Measurements from ENCODE around the gene ZNF778. TPM values are rescaled to one million over a fixed set of nuclear protein-coding genes. Genes with fewer than 3 reads are reported as not detected.
A peak's percentile ranks its signal among the peaks of the same experiment; 100 is the strongest.

The ZNF778 gene
- total RNA-seq, 1 donor from 2014 or later, result 9.7 TPM

DNA sequence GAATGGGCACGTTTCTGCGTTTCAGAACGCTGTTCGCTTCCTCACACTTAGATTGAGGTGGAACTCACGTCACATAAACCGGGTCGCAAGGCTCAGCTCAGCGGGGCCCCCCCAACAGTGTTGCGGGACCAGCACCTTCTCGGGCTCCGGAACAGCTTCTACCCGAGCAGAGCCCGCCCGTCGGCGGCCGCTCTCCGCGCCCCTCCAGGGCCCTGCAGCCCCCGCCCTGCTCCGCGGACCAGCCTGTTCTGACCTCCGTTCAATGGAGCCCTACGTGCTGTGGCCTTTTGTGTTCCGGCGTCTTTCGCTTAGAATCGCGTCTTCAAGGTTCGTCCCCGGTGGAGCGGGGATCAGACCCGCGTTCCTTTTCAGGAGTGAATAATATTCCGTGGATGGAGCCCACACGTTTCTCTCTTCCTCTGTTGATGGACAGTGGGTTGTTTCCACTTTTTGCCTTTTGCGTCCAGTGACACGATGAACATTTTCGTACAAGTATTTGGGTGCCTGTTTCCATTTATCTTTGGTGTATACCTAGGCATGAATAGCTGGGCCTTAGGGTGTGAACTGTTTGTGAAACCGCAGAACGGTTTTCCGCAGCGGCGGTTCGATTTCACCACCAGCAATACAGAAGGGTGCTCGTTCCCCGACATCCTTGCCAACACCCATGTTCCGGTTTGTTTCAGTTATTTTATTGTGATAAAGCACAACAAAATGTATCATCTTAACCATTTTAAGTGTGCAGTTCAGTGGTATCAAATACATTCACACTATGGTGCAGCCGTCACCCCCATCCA, 14.9 kb upstream of the ZNF778 start:
- intact Hi-C loops (cut with DNase I), result no loop called here
- no peak for DNase-seq (ENCODE audit: low spot score)

DNA sequence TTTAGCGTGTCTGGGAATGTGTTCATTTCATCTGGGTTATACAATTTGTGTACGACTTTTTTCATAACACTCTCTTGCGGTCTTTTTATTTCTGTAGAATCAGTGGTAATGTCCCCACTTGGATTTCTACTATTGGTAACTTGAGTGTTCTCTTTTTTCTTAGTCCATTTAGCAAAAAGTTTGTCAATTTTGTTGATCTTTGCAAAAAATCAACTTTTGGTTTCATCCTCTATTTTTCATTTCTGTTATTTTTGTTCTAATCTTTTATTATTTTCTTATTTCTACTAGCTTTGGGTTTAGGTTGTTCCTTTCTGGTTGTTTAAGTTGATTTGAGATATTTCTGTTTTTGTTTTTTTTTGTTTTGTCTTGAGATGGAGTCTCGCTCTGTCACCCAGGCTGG, 9.5 kb upstream of the ZNF778 start:
- intact Hi-C loops (cut with DNase I), result no loop called here

DNA sequence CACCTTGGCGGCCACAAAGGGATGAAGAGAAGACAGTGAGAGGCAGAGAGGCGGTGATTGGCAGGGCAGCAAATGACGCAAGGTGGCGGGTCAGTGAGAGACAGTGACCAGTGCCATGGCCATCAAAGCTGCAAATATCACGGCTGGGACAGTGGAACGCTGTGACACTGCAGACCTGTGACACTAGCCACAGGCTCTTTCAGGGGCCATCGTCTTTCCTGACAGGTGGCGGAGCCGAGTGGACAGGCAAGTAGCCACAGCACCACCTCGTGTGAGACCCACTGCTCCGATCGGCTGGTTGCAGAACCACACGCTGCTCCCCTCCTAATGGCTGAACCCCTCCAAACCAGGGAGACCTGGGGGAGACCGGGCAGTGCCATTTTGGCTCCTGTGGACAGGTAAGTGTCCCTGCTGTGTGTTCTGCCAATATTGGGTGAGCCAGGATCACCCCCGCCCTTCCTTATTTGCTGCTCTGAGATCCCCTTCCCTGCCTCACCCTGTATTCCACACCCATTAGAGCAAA, 7.9 kb upstream of the ZNF778 start:
- DNase-seq (ENCODE audit: low spot score), result no peak
- intact Hi-C loops (cut with DNase I), result loop anchor here (10.0 kb wide), 1 partner anchor 115 kb away; the partner anchor contains the start of gene ACSF3

More for the DNA sequence above, 9.5 kb upstream of the ZNF778 start:
- DNase-seq (ENCODE audit: low spot score), result no peak

DNA sequence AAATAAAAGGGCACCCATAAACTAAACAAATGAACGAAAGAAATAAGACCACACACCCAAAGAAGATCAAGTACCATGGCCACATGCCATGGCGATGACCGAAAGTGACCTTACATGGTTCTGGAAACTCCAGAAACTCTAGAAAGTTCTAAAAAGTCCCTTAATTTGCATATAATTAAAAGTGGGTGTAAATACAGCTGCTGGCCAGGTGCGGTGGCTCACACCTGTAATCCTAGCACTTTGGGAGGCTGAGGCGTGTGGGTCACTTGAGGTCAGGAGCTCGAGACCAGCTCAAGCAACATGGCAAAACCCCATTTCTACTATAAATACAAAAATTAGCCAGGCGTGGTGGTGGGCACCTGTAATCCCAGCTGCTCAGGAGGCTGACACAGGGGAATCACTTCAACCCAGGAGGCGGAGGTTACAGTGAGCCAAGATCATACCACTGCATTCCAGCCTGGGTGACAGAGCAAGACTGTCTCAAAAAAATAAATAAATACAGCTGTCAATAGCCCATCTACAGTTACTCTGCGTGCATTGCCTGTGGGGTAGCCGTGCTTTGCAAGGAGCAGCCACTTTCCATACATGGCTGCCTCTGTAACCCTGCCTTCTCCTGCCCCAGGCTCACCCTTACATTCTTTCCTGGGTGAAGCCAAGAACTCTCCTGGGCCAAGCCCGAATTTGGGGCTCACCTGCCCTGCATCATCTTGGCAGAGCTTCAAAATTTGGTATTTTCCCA, 7.2 kb upstream of the ZNF778 start:
- DNase-seq (ENCODE audit: low spot score), result no peak
- intact Hi-C loops (cut with DNase I), result loop anchor here (10.0 kb wide), 1 partner anchor 116 kb away; the partner anchor contains the start of gene ACSF3

DNA sequence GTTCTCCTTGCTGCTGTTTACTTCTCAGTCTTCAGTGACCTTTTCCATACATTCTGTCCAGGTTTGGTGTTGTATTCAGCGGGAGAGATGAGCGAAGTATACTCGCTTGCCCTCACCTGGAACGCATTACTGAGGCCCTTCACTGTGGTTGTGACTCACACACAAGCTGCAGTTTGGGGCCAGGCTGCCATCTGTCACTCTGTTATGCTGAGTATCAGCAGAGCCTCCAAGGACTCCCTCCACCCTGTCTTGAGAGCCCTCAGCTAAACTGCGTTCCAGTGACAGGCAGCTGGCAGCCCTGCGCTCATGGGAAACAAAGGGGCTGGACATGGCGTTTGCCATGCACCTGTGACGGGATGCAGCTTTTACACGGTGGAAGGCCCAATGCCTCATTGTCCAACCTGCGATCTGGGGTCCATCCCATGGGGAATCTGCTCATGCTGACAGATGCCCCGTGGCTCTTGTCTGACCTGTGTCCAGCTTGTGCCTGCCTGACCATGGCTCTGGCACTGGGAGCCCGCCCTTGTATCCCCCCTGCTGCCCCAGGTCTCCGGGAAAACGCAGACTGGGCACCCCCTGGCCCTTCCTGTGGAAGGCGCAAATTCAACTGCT, 6.5 kb upstream of the ZNF778 start:
- DNase-seq (ENCODE audit: low spot score), result no peak
- intact Hi-C loops (cut with DNase I), result loop anchor here (10.0 kb wide), 1 partner anchor 116 kb away; the partner anchor contains the start of gene ACSF3

DNA sequence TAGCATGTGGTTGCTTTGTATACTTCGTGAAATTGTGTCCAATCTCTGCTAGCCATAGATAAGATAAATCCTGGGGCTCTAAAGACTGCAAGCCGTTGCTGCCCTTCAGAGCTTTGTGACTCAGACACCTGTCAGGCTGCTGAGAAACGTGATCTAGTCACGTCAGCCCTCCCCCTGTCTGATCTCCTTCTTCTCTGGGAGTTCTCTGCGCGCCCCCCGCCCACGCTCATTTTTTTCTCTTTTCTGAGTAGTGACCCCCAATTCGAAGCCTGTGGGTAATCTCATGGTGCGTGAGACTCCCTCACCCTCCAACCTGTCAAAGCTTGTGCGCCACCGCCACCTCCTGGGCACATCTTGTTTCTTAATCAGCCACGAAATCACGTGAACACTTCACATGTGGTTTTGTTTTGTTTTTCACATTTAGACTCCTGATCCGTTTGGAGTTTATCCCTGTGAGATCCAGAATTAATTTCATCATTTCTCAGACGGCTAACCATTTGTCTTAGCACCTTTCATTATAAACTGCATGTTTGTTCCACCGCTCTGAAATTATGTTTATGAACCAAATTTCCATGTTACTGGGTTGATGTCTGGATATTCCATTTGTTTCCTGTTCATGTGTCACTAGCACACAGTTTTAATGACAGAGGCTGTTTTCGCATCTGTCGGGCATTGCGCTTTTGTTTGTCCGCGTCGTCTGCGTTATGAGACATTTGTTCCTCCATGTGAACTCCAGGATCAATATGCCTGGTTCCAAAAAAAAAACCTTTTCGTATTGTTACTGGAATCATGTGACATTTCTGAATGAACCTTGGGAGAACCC, 977 bp upstream of the ZNF778 start:
- intact Hi-C loops (cut with DNase I), result loop anchor here (2.0 to 10.0 kb wide), 5 partner anchors 122 to 644 kb away; partner anchors contain the start of genes ACSF3, APRT and ZC3H18
- DNase-seq (ENCODE audit: low spot score), result peak; percentile 85

DNA sequence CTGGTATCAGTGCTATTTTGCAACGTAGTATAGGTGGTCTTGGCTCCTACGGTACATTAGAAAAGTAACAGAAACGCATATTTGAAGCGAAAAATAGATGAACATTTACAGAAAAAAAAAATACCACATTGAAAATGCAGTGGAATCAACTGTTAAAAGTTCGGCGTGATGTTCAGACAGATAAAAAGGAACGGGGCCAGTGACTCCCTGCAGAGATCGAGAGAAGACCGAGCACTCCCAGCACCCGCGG, 440 bp upstream of the ZNF778 start:
- no peak for DNase-seq (ENCODE audit: low spot score)
- intact Hi-C loops (cut with DNase I), result loop anchor here (2.0 to 10.0 kb wide), 5 partner anchors 122 to 645 kb away; partner anchors contain the start of genes ACSF3, APRT and ZC3H18

DNA sequence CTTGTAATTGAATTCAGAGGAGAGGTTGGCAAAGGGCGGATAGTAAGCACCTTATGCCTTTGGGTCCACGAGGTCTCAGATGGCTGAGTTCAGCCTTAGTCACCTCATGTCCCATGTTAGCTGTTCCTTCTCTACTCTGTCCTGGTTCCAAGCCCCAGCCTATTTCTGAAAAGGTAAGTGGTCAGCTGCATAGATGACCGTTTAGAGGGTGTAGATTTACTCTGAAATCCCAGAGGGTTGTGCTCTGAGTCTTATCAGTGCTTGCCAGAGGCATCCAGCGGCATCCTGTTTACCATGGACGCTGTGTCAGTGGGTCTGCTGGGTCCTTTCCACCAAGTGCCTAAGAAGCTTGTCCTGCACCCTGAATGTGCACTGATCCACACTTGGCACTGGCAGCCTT, 1.9 kb downstream of the ZNF778 start:
- intact Hi-C loops (cut with DNase I), result loop anchor here (5.0 to 10.0 kb wide), 4 partner anchors 125 to 647 kb away; partner anchors contain the start of genes ACSF3, APRT and ZC3H18
- no peak for DNase-seq (ENCODE audit: low spot score)

DNA sequence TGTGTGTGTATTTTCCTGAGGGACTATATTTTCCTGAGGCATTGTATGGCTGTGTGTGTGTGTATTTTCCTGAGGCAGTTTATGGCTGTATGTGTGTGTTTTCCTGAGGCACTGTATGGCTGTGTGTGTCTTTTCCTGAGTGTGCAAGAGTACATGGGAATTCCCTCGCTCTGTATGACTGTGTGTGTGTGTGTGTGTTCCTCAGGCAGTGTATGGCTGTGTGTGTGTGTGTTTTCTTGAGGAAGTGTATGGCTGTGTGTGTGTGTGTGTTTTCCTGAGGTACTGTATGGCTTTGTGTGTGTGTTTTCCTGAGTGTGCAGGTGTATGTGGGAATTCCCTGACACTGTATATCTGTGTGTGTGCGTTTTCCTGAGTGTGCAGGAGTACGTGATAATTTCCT, 4.1 kb downstream of the ZNF778 start:
- no peak for DNase-seq (ENCODE audit: low spot score)
- intact Hi-C loops (cut with DNase I), result no loop called here

DNA sequence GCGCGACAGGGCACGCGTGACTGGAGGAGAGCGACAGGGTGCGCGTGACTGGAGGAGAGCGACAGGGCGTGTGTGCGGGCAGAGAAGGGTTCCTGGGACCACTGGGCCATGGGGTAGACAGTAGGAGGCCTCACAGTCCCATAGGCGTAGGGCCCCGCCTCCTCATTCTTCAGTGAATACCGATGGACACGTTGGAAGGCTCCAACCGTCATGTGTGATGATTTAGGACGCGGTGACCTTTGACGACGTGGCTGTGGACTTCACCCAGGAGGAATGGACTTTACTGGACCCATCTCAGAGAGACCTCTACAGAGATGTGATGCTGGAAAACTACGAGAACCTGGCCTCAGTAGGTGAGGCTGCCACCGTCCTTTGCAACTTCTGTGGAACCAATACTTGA, 5.4 kb downstream of the ZNF778 start:
- intact Hi-C loops (cut with DNase I), result no loop called here

DNA sequence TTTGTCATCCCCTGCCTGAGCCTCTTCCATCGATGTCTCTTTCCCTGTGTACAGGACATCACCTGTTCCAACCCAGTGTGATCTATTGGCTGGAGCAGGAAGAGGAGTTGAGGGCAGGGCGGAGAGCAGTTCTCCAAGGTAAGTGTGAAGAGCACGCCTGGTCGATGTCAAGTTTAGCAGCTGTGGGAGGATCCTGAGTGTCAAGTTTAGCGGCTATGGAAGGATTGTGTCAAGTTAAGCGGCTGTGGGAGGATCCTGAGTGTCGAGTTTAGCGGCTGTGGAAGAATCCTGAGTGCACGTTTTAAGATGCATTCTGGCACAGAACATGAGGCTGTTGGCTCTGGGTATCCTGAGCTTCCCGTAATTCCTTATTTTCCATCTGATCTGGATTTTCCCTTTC, 7.2 kb downstream of the ZNF778 start:
- DNase-seq (ENCODE audit: low spot score), result no peak
- intact Hi-C loops (cut with DNase I), result no loop called here

More for the DNA sequence above, 5.4 kb downstream of the ZNF778 start:
- no peak for DNase-seq (ENCODE audit: low spot score)

DNA sequence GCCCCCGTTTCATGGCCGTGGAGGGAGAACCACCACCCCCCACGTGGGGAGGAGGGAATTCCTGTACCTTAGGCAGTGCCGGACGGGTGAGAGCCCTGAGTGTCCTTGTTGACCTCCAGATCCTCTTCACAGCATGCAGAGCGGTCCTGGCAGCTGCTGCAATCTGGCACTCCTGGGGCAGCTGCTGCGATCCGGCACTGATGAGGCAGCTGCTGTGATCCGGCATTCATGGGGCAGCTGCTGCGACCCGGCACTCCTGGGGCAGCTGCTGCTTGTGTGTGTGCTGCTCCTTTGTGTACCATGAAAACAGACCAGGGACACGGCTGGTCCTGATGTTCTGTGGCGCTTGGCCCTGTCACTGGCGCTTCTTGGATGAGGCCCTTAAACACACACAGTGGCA, 12.8 kb downstream of the ZNF778 start:
- no peak for DNase-seq (ENCODE audit: low spot score)
- intact Hi-C loops (cut with DNase I), result no loop called here

DNA sequence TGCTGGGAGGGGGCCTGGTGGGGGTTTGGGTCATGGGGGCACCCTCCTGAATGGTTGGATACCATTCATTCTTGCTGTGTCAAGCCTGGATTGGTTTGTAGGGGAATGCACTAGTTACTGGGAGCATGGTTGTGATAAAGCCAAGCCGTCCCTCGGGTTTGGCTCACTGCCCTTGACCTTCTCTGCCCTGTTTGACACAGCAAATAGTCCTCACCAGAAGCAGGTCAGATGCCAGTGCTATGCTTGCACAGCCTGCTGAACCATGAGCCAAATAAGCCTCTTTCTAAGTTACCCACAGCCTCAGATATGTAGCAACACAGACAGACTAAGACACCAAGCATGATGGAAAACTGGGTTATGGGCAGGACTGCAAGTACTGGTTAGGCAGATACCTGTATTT, 14.6 kb downstream of the ZNF778 start:
- intact Hi-C loops (cut with DNase I), result no loop called here
- no peak for DNase-seq (ENCODE audit: low spot score)

DNA sequence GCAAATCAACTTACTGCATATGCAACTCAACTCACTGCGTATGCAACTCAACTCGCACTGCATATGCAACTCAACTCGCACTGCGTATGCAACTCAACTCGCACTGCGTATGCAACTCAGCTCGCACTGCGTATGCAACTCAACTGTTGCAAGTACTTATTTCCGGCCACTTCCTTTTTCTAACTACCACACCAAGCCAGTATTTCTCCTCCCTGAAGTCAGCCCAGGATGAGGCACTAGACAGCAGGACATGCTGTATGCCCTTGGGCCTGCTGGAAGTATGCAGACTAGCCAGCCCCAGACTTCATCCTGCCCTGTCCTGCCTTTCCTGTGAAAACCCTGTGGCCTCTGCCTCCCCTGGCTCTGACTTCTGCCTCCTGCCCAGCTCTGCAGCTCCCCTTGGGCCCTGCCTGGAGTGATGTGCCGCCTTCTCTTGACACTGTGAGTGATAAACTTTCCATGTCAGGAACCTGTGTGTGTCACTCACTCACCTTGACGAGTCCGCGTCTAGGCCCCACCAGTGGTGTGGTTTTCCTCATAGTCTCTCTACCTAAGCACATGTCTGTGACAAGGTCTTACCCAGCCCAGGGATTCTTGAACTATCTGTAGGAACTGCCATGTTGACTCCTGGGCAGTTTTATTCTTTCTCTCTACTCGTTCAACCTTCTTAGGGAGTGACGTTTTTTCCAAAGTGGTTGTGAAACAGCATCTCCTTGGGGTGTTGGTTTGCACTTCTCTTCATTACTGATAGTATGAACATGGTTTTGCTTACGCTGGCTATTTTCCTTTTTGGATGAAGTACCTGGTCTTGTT, 16.4 kb downstream of the ZNF778 start:
- no peak for DNase-seq (ENCODE audit: low spot score)
- intact Hi-C loops (cut with DNase I), result no loop called here

DNA sequence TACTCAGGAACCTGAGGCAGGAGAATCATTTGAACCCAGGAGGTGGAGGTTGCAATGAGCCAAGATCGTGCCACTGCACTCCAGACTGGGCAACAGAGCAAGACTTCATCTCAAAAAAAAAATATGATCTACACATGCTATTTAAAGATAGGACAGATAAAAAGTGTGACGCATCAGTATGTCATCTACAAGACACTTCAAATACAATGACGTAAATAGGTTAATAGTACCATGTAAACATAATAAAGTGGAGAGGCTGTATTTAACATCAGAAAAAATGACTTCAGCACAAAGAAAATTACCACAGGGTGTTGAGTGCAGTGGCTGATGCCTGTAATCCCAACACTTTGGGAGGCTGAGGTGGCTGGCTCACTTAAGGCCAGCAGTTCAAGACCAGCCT, 20.2 kb downstream of the ZNF778 start:
- no peak for DNase-seq (ENCODE audit: low spot score)
- intact Hi-C loops (cut with DNase I), result no loop called here

DNA sequence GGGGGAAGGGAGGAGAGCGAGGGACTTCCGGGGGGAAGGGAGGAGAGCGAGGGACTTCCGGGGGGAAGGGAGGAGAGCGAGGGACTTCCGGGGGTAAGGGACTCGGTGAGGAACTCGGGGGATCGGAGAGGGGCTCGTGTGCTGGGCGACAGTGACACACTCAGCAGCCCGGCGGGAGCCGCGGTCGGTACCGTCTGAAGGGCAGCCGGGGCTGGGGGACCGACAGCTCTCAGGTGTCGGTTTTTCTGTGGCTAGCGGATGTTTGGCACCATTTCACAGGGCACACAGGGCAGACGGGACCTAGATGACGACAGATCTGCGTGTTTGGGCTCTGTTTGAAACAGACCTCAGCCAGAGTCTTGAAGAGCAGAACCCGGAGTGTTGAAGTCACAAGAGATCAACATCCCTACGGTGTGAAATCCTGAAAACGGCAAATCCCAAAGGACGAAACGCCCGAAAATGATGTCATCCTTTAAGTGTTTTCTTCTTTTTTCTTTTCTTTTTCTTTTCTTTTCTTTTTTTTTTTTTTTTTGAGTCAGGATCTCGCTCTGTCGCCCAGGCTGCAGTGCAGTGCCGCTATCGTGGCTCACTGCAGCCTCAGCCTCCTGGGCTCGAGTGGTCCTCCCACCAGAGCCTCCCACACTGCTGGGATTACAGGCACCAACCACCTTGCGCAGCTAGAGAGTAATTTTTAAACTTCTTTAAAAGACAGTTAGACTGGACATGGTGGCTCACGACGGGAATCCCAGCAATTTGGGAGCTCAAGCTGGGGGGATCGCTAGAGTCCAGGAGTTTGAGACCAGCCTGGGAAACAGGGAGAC, 23.9 kb downstream of the ZNF778 start:
- intact Hi-C loops (cut with DNase I), result no loop called here
- peak; percentile 85 for DNase-seq (ENCODE audit: low spot score)

DNA sequence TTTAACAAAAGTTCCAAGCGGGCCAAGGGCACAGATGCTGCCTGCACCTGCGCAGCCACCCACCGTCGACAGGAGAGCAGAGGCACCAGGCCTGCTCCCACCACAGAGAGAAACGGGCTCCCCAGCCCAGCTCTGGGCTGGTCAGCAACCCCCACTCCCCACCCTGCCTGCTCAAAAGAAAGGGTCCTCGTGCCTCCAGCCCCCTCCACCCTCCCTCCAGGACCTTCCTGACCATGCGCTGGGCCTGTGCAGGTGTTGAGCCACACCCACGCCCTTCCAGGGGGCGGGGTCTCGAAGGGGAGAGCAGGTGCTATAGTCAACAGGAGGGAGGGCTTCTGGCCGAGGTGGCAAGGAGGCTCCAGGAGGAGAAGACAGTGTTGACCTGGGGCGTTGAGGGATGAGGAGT, 25.3 kb downstream of the ZNF778 start:
- intact Hi-C loops (cut with DNase I), result no loop called here
- no peak for DNase-seq (ENCODE audit: low spot score)

DNA sequence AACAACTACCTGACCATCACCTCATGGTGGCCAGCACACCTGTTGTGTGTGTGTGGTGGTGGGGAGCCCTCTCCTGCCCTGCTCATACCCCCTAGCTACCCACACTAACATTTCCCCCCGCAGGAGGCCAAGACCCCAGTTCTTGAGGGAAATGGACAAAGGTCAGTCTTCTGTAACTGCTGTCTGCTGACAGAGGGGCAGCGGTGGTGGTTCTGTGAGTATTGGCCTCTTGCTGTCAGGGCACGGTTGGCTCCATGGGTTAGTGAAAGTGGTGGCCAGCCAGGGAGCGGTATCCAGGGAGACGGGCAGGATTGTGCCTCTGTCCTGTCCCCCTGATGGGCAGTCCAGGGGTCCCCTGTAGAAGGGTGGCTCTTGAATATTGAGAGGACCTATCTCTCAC, 26.2 kb downstream of the ZNF778 start:
- no peak for DNase-seq (ENCODE audit: low spot score)
- intact Hi-C loops (cut with DNase I), result no loop called here

Measured in cardiac septum (tissue), 1 donor.